ENCODE data around the gene TINAGL1.

TINAGL1 gene

GRCh38 chr1:31552489-31552888 lies 23.8 kb upstream of the TINAGL1 start:
- TF ChIP-seq CTCF (IDR thresholded peaks at IDR 0.05; ENCODE audit: insufficient read depth, low read length, poor library complexity, severe bottlenecking) (no peak), EZH2phosphoT487 (conservative IDR thresholded peaks at IDR 0.05; ENCODE audit: low read length) (no peak)
- H3F3A ChIP-seq (ENCODE audit: insufficient read depth) = no peaks in the 10 kb centered on the region
- no peaks in the 10 kb centered on the region for H3K36me3 ChIP-seq (ENCODE audit: low read length)
- H2AFZ ChIP-seq (ENCODE audit: low read depth, low read length, severe bottlenecking) = no peak overlapping the region
- no peaks in the 10 kb centered on the region for H3K79me2 ChIP-seq (ENCODE audit: insufficient read depth, low read length)
- no peak overlapping the region for H3K4me3 ChIP-seq (ENCODE audit: insufficient read depth, low read length, poor library complexity, severe bottlenecking)
- no peak overlapping the region for H3K4me2 ChIP-seq (ENCODE audit: low read depth, low read length, poor library complexity, severe bottlenecking)
- H3K27me3 ChIP-seq (ENCODE audit: low read length) = no peaks in the 10 kb centered on the region
- H3K9me3 ChIP-seq (ENCODE audit: insufficient read depth, low read length) = no peaks in the 10 kb centered on the region
- H3K9ac ChIP-seq (ENCODE audit: low read length) = no peak overlapping the region
- H3K27ac ChIP-seq (ENCODE audit: low read depth, low read length) = no peak overlapping the region
- H3K9me2 ChIP-seq (replicated peaks; ENCODE audit: insufficient read depth, low read length) = no peaks in the 10 kb centered on the region
- no peaks in the 10 kb centered on the region for H4K20me1 ChIP-seq (ENCODE audit: low read depth, low read length)

- no peaks in the 10 kb centered on the region; the same call in 1 of the 2 replicates for H3K9me3 ChIP-seq (ENCODE audit: insufficient read depth, low read length)
- TF ChIP-seq CTCF (IDR thresholded peaks at IDR 0.05; ENCODE audit: insufficient read depth, low read length, poor library complexity, severe bottlenecking) = no peak
- TF ChIP-seq EZH2phosphoT487 (conservative IDR thresholded peaks at IDR 0.05; ENCODE audit: low read length) = no peak
These were observed 19.8 kb upstream of the TINAGL1 start for GRCh38 chr1:31556481-31557006.

GRCh38 chr1:31559715-31560114 lies 16.6 kb upstream of the TINAGL1 start:
- no peak overlapping the region for H3K27ac ChIP-seq (ENCODE audit: low read depth, low read length)
- H3K9me3 ChIP-seq (ENCODE audit: insufficient read depth, low read length) = no peaks in the 10 kb centered on the region; the same call in 1 of the 2 replicates
- H3K4me3 ChIP-seq (ENCODE audit: insufficient read depth, low read length, poor library complexity, severe bottlenecking) = no peak overlapping the region
- no peak overlapping the region for H3K4me2 ChIP-seq (ENCODE audit: low read depth, low read length, poor library complexity, severe bottlenecking)
- H3K9me2 ChIP-seq (replicated peaks; ENCODE audit: insufficient read depth, low read length) = no peaks in the 10 kb centered on the region
- no peaks in the 10 kb centered on the region for H3K79me2 ChIP-seq (ENCODE audit: insufficient read depth, low read length)
- no peaks in the 10 kb centered on the region for H3F3A ChIP-seq (ENCODE audit: insufficient read depth)
- no peaks in the 10 kb centered on the region for H4K20me1 ChIP-seq (ENCODE audit: low read depth, low read length)
- H3K27me3 ChIP-seq (ENCODE audit: low read length) = no peaks in the 10 kb centered on the region
- no peak overlapping the region for H3K9ac ChIP-seq (ENCODE audit: low read length)
- TF ChIP-seq EZH2phosphoT487 (conservative IDR thresholded peaks at IDR 0.05; ENCODE audit: low read length) = no peak
- TF ChIP-seq CTCF (IDR thresholded peaks at IDR 0.05; ENCODE audit: insufficient read depth, low read length, poor library complexity, severe bottlenecking) = no peak
- H3K36me3 ChIP-seq (ENCODE audit: low read length) = no peaks in the 10 kb centered on the region
- no peak overlapping the region for H2AFZ ChIP-seq (ENCODE audit: low read depth, low read length, severe bottlenecking)

More at GRCh38 chr1:31556481-31557006, 19.8 kb upstream of the TINAGL1 start:
- Histone ChIP-seq H4K20me1 (ENCODE audit: low read depth, low read length) (no peaks in the 10 kb centered on the region), H3K9ac (ENCODE audit: low read length) (no peak overlapping the region), H3K27ac (ENCODE audit: low read depth, low read length) (no peak overlapping the region), H3K36me3 (ENCODE audit: low read length) (no peaks in the 10 kb centered on the region), H3K9me2 (replicated peaks; ENCODE audit: insufficient read depth, low read length) (no peaks in the 10 kb centered on the region), H3F3A (ENCODE audit: insufficient read depth) (no peaks in the 10 kb centered on the region), H2AFZ (ENCODE audit: low read depth, low read length, severe bottlenecking) (no peak overlapping the region), H3K4me3 (ENCODE audit: insufficient read depth, low read length, poor library complexity, severe bottlenecking) (no peak overlapping the region), H3K4me2 (ENCODE audit: low read depth, low read length, poor library complexity, severe bottlenecking) (no peak overlapping the region), H3K79me2 (ENCODE audit: insufficient read depth, low read length) (no peaks in the 10 kb centered on the region), H3K27me3 (ENCODE audit: low read length) (no peaks in the 10 kb centered on the region)
